ENCODE data around the gene ZCCHC8.
"Not testable (repeated sequence)": the region's sequence is repeated elsewhere in the genome, so short reads cannot be mapped to it uniquely, and the experiment has no call there.

The ZCCHC8 gene

DNA sequence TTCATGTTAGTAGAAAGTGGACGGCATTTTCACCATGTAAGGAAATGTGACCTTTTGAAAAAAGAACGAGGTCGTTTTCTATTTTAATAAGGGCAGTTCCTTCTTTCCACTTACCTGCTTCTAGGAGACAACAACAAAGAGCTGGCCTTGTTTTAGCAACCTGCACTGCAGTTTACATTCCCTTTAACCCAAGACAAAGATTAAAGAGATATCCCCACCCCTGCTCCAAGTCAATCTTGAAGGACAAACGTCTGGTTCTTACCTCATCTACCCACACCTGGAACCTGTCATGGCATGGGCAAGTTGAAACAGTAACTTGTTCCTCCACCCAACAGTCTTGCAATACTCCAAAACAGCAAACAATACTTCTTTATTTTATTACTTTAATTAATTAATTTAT lies 32.7 kb downstream of the ZCCHC8 start:
- TF ChIP-seq, protein P1, sequence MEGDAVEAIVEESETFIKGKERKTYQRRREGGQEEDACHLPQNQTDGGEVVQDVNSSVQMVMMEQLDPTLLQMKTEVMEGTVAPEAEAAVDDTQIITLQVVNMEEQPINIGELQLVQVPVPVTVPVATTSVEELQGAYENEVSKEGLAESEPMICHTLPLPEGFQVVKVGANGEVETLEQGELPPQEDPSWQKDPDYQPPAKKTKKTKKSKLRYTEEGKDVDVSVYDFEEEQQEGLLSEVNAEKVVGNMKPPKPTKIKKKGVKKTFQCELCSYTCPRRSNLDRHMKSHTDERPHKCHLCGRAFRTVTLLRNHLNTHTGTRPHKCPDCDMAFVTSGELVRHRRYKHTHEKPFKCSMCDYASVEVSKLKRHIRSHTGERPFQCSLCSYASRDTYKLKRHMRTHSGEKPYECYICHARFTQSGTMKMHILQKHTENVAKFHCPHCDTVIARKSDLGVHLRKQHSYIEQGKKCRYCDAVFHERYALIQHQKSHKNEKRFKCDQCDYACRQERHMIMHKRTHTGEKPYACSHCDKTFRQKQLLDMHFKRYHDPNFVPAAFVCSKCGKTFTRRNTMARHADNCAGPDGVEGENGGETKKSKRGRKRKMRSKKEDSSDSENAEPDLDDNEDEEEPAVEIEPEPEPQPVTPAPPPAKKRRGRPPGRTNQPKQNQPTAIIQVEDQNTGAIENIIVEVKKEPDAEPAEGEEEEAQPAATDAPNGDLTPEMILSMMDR (IDR thresholded peaks at IDR 0.05; ENCODE audit: control insufficient read depth, extremely low read depth, insufficient read depth): no peak
- DNase-seq (ENCODE audit: low read depth): no peak
- H3K4me3 ChIP-seq (ENCODE audit: low read depth, low read length): no peak overlapping the region

DNA sequence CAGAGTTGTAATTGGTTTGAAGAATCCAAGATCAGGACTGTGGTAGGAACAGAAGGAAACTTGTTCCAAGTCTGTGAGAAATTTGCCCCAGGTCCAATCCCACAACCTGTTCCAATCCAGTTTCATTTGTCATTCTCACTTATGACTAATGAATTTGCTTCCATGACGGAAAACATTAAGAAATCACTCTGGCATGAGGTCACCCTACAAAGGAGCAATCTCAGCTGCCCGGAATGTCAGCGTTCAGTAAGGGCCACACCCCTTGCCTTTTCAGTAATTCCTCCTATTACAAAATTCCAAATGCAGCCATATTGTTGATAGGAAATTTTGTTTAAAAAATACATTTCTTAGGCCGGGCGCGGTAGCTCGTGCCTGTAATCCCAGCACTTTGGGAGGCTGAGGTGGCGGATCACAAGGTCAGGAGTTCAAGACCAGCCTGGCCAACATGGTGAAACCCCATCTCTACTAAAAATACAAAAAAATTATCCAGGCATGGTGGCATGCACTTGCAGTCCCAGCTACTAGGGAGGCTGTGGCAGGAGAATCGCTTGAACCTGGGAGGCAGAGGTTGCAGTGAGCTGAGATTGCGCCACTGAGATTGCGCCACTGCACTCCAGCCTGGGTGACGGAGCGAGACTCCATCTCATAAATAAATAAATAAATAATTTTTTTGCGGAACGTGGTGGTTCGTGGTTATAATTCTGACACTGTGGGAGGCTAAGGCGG lies 36.3 kb downstream of the ZCCHC8 start:
- not testable (repeated sequence) for DNase-seq (ENCODE audit: low read depth)

DNA sequence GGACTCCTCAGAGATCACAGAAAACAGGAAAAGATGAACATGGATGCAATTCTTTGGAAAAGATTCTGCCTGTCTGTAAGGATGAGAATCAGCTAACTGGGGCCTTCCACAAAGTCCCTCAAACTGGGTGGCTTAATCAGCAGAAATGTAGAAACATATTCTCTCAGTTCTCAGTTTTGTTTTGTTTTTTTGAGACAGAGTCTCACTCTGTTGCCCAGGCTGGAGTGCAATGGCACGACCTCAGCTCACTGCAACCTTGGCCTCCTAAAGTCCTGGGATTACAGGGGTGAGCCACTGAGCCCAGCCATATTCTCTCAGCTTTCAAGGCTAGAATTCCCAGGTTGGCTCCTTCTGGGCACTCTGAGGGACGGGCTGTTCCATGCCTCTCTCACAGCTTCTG lies 40.1 kb downstream of the ZCCHC8 start:
- DNase-seq (ENCODE audit: low read depth): no peak
- H3K4me3 ChIP-seq (ENCODE audit: low read depth, low read length): no peak overlapping the region
- TF ChIP-seq, protein P1 (IDR thresholded peaks at IDR 0.05; ENCODE audit: control insufficient read depth, extremely low read depth, insufficient read depth): no peak

More for the DNA sequence above, 36.3 kb downstream of the ZCCHC8 start:
- not testable (repeated sequence) for H3K4me3 ChIP-seq (ENCODE audit: low read depth, low read length)

DNA sequence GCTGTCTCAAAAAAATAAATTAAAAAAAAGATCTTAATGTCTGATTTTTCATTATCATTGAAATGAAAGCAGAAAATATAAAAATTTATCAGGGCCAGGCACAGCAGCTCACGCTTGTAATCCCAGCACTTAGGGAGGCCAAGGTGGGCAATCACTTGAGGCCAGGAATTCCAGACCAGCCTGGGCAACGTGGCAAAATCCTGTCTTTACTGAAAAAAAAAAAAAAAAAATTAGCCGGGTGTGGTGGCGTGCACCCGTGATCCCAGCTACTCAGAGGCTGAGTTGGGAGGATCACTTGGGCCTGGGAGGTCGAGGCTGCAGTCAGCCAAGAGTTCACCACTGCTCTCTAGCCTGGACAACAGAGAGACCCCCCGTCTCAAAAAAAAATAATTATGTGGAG lies 40.7 kb downstream of the ZCCHC8 start:
- no peak for DNase-seq (ENCODE audit: low read depth)
- TF ChIP-seq, protein P1 (IDR thresholded peaks at IDR 0.05; ENCODE audit: control insufficient read depth, extremely low read depth, insufficient read depth): no peak
- no peak overlapping the region for H3K4me3 ChIP-seq (ENCODE audit: low read depth, low read length)

DNA sequence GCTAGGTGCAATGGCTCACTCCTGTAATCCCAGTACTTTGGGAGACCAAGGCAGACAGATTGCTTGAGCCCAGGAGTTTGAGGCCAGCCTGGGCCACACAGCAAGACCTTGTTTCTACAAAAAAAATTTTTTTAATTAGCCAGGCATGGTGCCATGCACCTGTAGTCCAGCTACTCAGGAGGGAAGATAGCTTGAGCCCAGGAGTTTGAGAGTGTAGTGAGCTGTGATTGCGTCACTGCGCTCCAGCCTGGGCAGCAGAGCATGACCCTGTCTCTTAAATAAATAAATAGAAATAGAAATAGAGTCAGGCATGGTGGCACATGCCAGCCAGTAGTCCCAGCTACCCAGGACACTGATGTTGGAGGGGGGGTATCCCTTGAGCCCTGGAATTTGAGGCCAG lies 41.5 kb downstream of the ZCCHC8 start:
- TF ChIP-seq, protein P1 (IDR thresholded peaks at IDR 0.05; ENCODE audit: control insufficient read depth, extremely low read depth, insufficient read depth): no peak
- no peak for DNase-seq (ENCODE audit: low read depth)
- no peak overlapping the region for H3K4me3 ChIP-seq (ENCODE audit: low read depth, low read length)

DNA sequence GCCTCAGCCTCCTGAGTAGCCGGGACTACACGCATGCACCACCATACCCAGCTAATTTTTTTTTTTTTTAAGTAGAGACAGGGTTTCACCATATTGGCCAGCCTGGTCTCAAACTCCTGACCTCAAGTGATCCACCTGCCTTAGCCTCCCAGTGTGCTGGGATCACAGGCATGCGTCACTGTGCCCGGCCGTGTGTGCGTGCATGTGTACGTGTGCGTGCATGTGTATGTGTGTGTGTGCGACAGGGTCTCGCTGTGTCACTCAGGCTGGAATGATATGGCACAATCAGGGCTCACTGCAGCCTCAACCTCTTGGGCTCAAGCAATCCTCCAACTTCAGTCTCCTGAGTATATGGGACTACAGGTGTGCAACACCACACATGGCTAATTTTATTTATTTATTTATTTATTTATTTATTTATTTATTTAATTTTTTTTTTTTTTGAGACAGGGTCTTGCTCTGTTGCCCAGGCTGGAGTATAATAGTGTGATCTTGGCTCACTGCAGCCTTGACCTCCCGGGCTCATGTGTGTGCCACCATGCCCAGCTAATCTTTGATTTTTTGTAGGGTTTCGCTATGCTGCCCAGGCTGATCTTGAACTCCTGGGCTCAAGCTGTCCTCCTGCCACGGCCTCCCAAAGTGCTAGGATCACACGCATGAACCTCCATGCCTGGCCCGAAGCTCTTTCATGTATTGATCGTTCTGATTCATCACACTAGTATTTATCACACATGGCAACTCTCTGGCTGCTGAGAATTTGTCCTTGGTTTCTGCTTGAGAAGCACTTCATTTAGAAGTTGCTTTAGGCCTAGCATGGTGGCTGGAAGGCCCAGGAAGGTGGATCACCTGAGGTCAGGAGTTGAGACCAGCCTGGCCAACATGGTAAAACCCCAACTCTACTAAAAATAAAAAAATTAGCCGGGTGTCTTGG lies 42.4 kb downstream of the ZCCHC8 start:
- no peak overlapping the region for H3K4me3 ChIP-seq (ENCODE audit: low read depth, low read length)
- DNase-seq (ENCODE audit: low read depth): no peak
- TF ChIP-seq, protein P1 (IDR thresholded peaks at IDR 0.05; ENCODE audit: control insufficient read depth, extremely low read depth, insufficient read depth): no peak

DNA sequence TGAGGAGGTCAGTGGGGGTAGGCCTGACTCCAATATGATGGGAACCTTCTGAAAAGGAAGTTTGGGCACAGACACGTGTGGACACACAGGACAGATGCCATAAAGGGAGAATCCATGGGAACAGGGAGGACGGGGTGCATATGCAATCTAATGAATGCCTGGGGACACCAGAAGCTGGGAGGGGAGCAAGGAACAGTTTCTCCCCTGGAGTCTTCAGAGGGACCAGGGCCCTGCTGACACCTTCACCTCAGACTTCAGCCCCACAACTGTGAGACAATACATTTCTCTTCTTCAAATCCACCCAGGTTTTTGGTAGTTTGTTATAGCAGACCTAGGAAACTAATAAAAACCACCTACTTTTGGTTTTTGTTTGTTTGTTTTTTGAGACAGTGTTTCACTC lies 43.1 kb downstream of the ZCCHC8 start:
- no peak for DNase-seq (ENCODE audit: low read depth)
- TF ChIP-seq, protein P1 (IDR thresholded peaks at IDR 0.05; ENCODE audit: control insufficient read depth, extremely low read depth, insufficient read depth): no peak
- no peak overlapping the region for H3K4me3 ChIP-seq (ENCODE audit: low read depth, low read length)
